Fibroblast of peridontal ligament (primary cell): ENCODE results near the gene COG4.

Experiments used
- DNase-seq: peaks from one replicate; pipeline ENCODE4 v3.0.0-alpha.2; 2010; ENCODE audit errors: extremely low read depth

The COG4 gene

GRCh38 chr16:70480127-70481105 lies 42.9 kb downstream of the COG4 start:
- DNase-seq, result no peak

- peak; percentile 17 for DNase-seq
Measured at GRCh38 chr16:70478912-70479341, 44.4 kb downstream of the COG4 start.

- no peak for DNase-seq
Measured at GRCh38 chr16:70478169-70478568, 45.2 kb downstream of the COG4 start.

- peak; percentile 75 for DNase-seq
Measured at GRCh38 chr16:70476272-70477020, 46.9 kb downstream of the COG4 start.

GRCh38 chr16:70475054-70475871 lies 48.1 kb downstream of the COG4 start:
- DNase-seq, result no peak

- no peak for DNase-seq
Measured at GRCh38 chr16:70474320-70475053, 48.9 kb downstream of the COG4 start.

GRCh38 chr16:70473446-70474319 lies 49.7 kb downstream of the COG4 start:
- no peak for DNase-seq

- no peak for DNase-seq
Measured at GRCh38 chr16:70472786-70473433, 50.4 kb downstream of the COG4 start.

GRCh38 chr16:70470927-70471341 lies 52.4 kb downstream of the COG4 start:
- DNase-seq, result no peak

GRCh38 chr16:70470141-70470926 lies 53.0 kb downstream of the COG4 start:
- DNase-seq, result no peak

GRCh38 chr16:70468776-70469525 lies 54.4 kb downstream of the COG4 start:
- no peak for DNase-seq

- DNase-seq, result no peak
Measured at GRCh38 chr16:70467608-70468007, 55.7 kb downstream of the COG4 start.

GRCh38 chr16:70467113-70467512 lies 56.2 kb downstream of the COG4 start:
- DNase-seq, result no peak

- no peak for DNase-seq
Measured at GRCh38 chr16:70466805-70467076, 56.6 kb downstream of the COG4 start.

GRCh38 chr16:70465999-70466804 lies 57.2 kb downstream of the COG4 start:
- no peak for DNase-seq

- DNase-seq, result no peak
Measured at GRCh38 chr16:70463235-70463634, 60.1 kb downstream of the COG4 start.

GRCh38 chr16:70460737-70461261 lies 62.6 kb downstream of the COG4 start:
- no peak for DNase-seq
